K562 (cell line): ENCODE measurements around the gene IPP. TPM values are rescaled to one million over a fixed set of nuclear protein-coding genes. Genes with fewer than 3 reads are reported as not detected.

Experiments used
- CHD2 ChIP-seq: IDR thresholded peaks from 2 replicates; pipeline ENCODE4 v1.6.1; 2011; ENCODE audit warnings: low read depth, low read length
- HMGN3 ChIP-seq: IDR thresholded peaks from 2 replicates; pipeline ENCODE4 v1.6.1; 2011; ENCODE audit warnings: borderline replicate concordance, low read depth, mild to moderate bottlenecking, mixed read lengths, low read length; ENCODE audit not compliant: insufficient read length; ENCODE audit errors: extremely low read depth
- NRF1 ChIP-seq, 2 experiments: fragments of 450-650 bp; IDR thresholded peaks in 1 of 2; conservative IDR thresholded peaks in 1 of 2; 2 replicates each; pipeline ENCODE4 v1.6.1; 2014; ENCODE audit warnings: mild to moderate bottlenecking in 2 of 2
- TEAD4 ChIP-seq, 2 experiments: sonication (generic) in 1 of 2; formaldehyde crosslinking in 1 of 2; IDR thresholded peaks; 2 replicates each; pipeline versions ENCODE4 v1.6.1 to v1.8.0; 2012 to 2022; ENCODE audit warnings: borderline replicate concordance in 1 of 2, inconsistent platforms in 1 of 2, low read length in 1 of 2, mild to moderate bottlenecking in 1 of 2, missing genetic modification reagents in 1 of 2
- ZNF354B ChIP-seq: fragments of 250-450 bp; sonication (Bioruptor Pico); IDR thresholded peaks from 2 replicates; pipeline ENCODE4 v1.4.0; 2020
- ZNF644 ChIP-seq: fragments of 200-800 bp; sonication (Bioruptor generic); IDR thresholded peaks from 2 replicates; pipeline ENCODE4 v1.6.1; 2016; ENCODE audit warnings: low read depth, missing genetic modification characterization, missing compliant biosample characterization
- polyA plus RNA-seq, 8 experiments: library from polyadenylated mRNA; depleted of rRNA in 4 of 8; stranded (reverse) in 5 of 8; unstranded in 3 of 8; fragments of >200 nt; fragmentation: Nextera tagmentation in 2 of 8; fragmentation: Illumina TruSeq in 1 of 8; extraction: Ambion mirVana in 2 of 8; extraction: Trizol in 1 of 8; gene quantifications; 2 replicates each; pipeline versions ENCODE4 v1.2.1 to v1.2.3, GENCODE V29; 2011 to 2014; ENCODE audit warnings: inconsistent platforms in 1 of 8, missing spikeins in 1 of 8
- total RNA-seq, 7 experiments: library from RNA; depleted of rRNA in 6 of 7; stranded (reverse); fragments of >200 nt in 6 of 7; fragmentation: Illumina TruSeq in 2 of 7; extraction: Trizol in 2 of 7; gene quantifications; 2 replicates each; pipeline versions ENCODE4 v1.2.1 to v1.2.3, GENCODE V29; 2011 to 2021; ENCODE audit warnings: low replicate concordance in 1 of 7
- TF ChIP-seq, protein P1 (sequence below): sonication (generic); formaldehyde crosslinking; IDR thresholded peaks from 2 replicates; pipeline ENCODE4 v1.8.1; 2023; ENCODE audit warnings: missing genetic modification reagents, mild to moderate bottlenecking, borderline replicate concordance
- TF ChIP-seq, protein P2 (sequence below): fragments of 250-450 bp; sonication (Bioruptor Pico); IDR thresholded peaks from 2 replicates; pipeline ENCODE4 v1.9.0; 2021; ENCODE audit warnings: mild to moderate bottlenecking, inconsistent platforms
- TF ChIP-seq, protein P3 (sequence below): IDR thresholded peaks from 2 replicates; pipeline ENCODE4 v1.6.1; 2014; ENCODE audit warnings: antibody characterized with exemption

The IPP gene
- total and polyA plus RNA-seq, 9 of the 15 experiments (the other 6 are each of a cell fraction or from before 2014, with no cell fraction given): 6.9 to 15.1 (median 9.7) TPM

DNA sequence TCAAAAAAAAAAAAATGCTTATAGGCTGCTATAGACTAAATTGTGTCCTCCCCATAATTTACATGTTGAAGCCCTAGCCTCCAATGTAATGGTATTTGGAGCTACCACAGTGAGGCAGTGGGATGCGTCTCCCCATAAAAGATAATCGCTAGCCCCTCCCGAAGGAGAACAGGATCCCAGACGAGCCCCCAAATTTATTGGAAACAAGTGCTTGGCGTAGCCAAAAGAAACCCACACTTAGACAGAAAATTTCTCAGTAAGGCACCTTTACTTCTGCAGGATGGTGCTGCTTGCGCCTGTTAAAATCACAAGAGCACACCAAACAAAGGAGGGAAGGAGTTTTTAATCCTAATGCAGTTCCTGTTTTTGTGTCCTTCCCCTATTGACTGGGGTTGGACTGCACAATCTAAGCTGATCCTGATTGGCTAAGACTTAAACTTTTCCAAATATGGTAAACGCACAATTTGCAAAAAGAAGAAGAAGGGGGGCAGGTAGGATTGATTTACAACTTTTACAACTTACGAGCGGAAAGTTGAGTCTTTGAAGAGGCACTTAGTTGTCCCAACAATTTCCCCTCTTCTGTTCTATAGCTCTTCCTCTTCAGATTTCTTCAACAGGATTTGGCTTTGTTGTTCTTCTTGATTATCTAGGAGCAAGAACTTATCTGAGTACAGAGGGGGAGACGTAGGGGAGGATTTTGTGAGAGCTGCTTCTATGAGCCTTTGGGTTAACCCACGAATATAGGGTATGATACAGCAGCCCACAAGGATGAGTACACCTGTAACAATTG lies 3.0 kb upstream of the IPP start (continued):
- TF ChIP-seq, protein P1, sequence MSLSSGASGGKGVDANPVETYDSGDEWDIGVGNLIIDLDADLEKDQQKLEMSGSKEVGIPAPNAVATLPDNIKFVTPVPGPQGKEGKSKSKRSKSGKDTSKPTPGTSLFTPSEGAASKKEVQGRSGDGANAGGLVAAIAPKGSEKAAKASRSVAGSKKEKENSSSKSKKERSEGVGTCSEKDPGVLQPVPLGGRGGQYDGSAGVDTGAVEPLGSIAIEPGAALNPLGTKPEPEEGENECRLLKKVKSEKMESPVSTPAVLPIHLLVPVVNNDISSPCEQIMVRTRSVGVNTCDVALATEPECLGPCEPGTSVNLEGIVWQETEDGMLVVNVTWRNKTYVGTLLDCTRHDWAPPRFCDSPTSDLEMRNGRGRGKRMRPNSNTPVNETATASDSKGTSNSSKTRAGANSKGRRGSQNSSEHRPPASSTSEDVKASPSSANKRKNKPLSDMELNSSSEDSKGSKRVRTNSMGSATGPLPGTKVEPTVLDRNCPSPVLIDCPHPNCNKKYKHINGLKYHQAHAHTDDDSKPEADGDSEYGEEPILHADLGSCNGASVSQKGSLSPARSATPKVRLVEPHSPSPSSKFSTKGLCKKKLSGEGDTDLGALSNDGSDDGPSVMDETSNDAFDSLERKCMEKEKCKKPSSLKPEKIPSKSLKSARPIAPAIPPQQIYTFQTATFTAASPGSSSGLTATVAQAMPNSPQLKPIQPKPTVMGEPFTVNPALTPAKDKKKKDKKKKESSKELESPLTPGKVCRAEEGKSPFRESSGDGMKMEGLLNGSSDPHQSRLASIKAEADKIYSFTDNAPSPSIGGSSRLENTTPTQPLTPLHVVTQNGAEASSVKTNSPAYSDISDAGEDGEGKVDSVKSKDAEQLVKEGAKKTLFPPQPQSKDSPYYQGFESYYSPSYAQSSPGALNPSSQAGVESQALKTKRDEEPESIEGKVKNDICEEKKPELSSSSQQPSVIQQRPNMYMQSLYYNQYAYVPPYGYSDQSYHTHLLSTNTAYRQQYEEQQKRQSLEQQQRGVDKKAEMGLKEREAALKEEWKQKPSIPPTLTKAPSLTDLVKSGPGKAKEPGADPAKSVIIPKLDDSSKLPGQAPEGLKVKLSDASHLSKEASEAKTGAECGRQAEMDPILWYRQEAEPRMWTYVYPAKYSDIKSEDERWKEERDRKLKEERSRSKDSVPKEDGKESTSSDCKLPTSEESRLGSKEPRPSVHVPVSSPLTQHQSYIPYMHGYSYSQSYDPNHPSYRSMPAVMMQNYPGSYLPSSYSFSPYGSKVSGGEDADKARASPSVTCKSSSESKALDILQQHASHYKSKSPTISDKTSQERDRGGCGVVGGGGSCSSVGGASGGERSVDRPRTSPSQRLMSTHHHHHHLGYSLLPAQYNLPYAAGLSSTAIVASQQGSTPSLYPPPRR (CRISPR knock-in tag): no peak
- TF ChIP-seq, protein P2, sequence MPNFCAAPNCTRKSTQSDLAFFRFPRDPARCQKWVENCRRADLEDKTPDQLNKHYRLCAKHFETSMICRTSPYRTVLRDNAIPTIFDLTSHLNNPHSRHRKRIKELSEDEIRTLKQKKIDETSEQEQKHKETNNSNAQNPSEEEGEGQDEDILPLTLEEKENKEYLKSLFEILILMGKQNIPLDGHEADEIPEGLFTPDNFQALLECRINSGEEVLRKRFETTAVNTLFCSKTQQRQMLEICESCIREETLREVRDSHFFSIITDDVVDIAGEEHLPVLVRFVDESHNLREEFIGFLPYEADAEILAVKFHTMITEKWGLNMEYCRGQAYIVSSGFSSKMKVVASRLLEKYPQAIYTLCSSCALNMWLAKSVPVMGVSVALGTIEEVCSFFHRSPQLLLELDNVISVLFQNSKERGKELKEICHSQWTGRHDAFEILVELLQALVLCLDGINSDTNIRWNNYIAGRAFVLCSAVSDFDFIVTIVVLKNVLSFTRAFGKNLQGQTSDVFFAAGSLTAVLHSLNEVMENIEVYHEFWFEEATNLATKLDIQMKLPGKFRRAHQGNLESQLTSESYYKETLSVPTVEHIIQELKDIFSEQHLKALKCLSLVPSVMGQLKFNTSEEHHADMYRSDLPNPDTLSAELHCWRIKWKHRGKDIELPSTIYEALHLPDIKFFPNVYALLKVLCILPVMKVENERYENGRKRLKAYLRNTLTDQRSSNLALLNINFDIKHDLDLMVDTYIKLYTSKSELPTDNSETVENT (CRISPR knock-in tag): no peak
- peak in 1 of 2 experiments; percentile 48; a peak in 3 of 4 replicates for TF ChIP-seq NRF1 (conservative IDR thresholded peaks at IDR 0.05 in 1 of 2, IDR thresholded peaks at IDR 0.05 in 1 of 2)
- peak; percentile 11 for TF ChIP-seq ZNF644
- no peak for TF ChIP-seq ZNF354B (CRISPR knock-in tag)
- TF ChIP-seq HMGN3: no peak
- TF ChIP-seq TEAD4 (IDR thresholded peaks at IDR 0.05; ENCODE audit: low read length): peak; percentile 30; the same call in 1 of the 2 replicates
- TF ChIP-seq TEAD4 (CRISPR knock-in tag; IDR thresholded peaks at IDR 0.05; ENCODE audit: borderline replicate concordance): no peak
- no peak for TF ChIP-seq CHD2
- TF ChIP-seq, protein P3, sequence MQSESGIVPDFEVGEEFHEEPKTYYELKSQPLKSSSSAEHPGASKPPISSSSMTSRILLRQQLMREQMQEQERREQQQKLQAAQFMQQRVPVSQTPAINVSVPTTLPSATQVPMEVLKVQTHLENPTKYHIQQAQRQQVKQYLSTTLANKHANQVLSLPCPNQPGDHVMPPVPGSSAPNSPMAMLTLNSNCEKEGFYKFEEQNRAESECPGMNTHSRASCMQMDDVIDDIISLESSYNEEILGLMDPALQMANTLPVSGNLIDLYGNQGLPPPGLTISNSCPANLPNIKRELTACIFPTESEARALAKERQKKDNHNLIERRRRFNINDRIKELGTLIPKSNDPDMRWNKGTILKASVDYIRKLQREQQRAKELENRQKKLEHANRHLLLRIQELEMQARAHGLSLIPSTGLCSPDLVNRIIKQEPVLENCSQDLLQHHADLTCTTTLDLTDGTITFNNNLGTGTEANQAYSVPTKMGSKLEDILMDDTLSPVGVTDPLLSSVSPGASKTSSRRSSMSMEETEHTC: no peak
